Ascending aorta (tissue), 2 donors: ENCODE data around the gene SP6. TPM values are rescaled to one million over a fixed set of nuclear protein-coding genes. Genes with fewer than 3 reads are reported as not detected.

Source experiments
- DNase-seq, 2 donors: peaks; one replicate each; pipeline ENCODE4 v3.0.0-alpha.2; 2019; ENCODE audit warnings: low spot score in 2 of 2
- H3K27ac ChIP-seq, 2 donors: fragments of 200-600 bp; sonication (generic); one replicate each; pipeline ENCODE4 v1.5.1; 2016 to 2017; ENCODE audit warnings: mild to moderate bottlenecking in 1 of 2
- H3K27me3 ChIP-seq: fragments of 200-600 bp; sonication (generic); one replicate; pipeline ENCODE4 v1.5.1; 2017
- H3K36me3 ChIP-seq, 2 donors: fragments of 200-600 bp; sonication (generic); one replicate each; pipeline ENCODE4 v1.5.1; 2016
- H3K4me1 ChIP-seq, 2 donors: fragments of 200-600 bp; sonication (generic); one replicate each; pipeline ENCODE4 v1.5.1; 2016 to 2017; ENCODE audit warnings: mild to moderate bottlenecking in 1 of 2
- H3K4me3 ChIP-seq, 2 donors: fragments of 200-600 bp; sonication (generic); one replicate each; pipeline ENCODE4 v1.5.1; 2016 to 2017; ENCODE audit warnings: mild to moderate bottlenecking in 1 of 2
- H3K9me3 ChIP-seq, 2 donors: fragments of 200-600 bp; sonication (generic); one replicate each; pipeline ENCODE4 v1.5.1; 2016
- intact Hi-C: fragments of 100-400 bp; cut with DNase I; formaldehyde crosslinking; loops from one replicate; pipeline ENCODE4 v1.15.1; 2023
- total RNA-seq: library from RNA; depleted of rRNA; stranded (reverse); fragments of >200 nt; gene quantifications from one replicate; pipeline ENCODE4 v1.1.0, GENCODE V29; 2016
- TF ChIP-seq, protein P1 (sequence below), 3 experiments: fragments of 200-600 bp in 2 of 3; fragments of 450-650 bp in 1 of 3; sonication (generic) in 2 of 3; IDR thresholded peaks; one replicate each; pipeline ENCODE4 v1.5.1; 2016 to 2019; ENCODE audit warnings: antibody characterized with exemption in 3 of 3, mild to moderate bottlenecking in 1 of 3, moderate library complexity in 1 of 3

Gene SP6
- total RNA-seq, 1 donor from 2014 or later = 0.11 TPM

DNA sequence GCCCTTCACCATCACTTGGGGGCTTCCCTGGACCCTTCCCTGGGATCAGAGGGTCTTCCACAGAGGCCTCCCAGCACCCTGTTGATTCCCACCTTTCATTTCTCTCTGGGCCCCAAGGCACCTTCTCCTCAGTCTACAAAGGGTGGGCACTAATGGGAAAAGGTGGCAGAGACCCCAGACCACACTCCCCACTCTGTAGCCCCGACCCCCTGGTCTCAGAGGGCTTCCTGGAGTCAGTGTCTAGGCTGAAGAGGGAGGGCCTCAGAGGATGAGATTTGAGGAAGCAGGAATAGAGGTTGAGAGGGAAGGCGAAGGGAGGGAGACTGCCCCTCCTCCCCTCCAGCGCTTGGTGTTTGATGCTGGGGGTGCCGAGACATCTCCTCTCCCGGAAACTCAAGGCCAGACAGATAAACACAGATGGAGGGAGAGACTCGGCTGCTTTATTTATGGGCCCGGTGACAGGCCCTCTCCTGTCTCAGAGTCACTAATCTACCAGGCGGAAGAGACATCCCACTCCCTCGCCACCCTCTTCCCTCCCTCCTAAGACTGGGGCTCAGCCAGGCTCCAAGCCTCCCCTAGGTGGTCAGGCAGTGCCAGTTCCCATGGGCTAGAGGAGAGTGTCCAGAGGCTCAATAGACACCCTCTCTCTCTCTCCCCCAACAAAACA is 26.5 kb upstream of the SP6 start:
- intact Hi-C loops = no loop called here
- Histone ChIP-seq H3K4me3 (no peak overlapping the region), H3K27me3 (peaks cover 3% of the 10 kb centered on the region), H3K4me1 (peaks cover 0 to 3% of the 10 kb centered on the region in 2 donors), H3K9me3 (no peaks in the 10 kb centered on the region), H3K36me3 (no peaks in the 10 kb centered on the region), H3K27ac (no peak overlapping the region)
- TF ChIP-seq, protein P1, sequence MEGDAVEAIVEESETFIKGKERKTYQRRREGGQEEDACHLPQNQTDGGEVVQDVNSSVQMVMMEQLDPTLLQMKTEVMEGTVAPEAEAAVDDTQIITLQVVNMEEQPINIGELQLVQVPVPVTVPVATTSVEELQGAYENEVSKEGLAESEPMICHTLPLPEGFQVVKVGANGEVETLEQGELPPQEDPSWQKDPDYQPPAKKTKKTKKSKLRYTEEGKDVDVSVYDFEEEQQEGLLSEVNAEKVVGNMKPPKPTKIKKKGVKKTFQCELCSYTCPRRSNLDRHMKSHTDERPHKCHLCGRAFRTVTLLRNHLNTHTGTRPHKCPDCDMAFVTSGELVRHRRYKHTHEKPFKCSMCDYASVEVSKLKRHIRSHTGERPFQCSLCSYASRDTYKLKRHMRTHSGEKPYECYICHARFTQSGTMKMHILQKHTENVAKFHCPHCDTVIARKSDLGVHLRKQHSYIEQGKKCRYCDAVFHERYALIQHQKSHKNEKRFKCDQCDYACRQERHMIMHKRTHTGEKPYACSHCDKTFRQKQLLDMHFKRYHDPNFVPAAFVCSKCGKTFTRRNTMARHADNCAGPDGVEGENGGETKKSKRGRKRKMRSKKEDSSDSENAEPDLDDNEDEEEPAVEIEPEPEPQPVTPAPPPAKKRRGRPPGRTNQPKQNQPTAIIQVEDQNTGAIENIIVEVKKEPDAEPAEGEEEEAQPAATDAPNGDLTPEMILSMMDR (IDR thresholded peaks at IDR 0.05) = no peak
- no peak for DNase-seq

DNA sequence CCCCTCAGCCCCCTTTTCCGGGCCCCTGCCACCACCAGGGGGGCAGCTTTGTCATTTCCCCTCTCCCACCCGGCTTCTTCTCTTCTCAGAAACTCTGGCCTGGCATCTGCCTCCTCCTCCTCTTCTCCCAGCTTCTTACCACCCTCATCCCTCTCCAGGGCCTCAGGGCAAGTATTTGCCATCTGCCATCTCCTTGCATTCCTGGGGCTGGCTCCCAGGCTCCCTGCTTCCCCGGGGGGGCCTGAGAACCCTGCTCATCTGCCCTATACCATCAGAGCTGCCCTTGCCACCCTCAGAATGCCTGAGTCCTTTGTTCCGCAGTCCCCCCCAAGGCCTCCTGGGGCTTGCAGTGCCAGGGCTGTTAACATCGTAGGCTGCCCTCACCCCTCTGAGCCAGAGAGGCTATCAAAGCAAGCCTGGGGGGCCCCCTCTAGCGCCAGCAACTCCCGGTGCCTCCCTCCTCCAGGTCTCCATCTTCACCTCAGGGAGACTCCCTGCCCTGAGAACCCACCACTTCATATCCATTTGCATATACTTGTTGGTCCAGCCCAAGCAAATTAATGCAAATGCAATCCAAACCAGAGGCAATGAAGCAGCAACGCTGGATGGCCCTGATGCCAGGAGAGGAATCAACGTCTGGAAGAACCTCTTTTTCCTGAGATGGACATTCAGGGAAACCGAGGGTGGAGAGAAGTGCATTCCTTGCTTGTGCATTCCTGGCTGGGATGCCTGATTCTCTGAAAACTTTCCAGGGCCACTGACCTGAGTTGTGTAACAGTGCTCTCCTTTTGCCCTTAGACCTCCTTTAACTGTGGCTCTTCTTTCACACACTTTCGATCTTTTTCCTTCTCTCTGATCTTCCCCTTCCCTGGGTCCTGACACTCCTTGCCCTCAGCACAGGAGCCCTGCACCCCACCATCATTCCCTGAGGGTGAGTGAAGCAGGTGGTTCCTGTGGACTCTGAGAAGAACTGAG is 24.3 kb upstream of the SP6 start:
- peaks cover 8% of the 10 kb centered on the region for H3K27me3 ChIP-seq
- H3K27ac ChIP-seq = no peak overlapping the region

DNA sequence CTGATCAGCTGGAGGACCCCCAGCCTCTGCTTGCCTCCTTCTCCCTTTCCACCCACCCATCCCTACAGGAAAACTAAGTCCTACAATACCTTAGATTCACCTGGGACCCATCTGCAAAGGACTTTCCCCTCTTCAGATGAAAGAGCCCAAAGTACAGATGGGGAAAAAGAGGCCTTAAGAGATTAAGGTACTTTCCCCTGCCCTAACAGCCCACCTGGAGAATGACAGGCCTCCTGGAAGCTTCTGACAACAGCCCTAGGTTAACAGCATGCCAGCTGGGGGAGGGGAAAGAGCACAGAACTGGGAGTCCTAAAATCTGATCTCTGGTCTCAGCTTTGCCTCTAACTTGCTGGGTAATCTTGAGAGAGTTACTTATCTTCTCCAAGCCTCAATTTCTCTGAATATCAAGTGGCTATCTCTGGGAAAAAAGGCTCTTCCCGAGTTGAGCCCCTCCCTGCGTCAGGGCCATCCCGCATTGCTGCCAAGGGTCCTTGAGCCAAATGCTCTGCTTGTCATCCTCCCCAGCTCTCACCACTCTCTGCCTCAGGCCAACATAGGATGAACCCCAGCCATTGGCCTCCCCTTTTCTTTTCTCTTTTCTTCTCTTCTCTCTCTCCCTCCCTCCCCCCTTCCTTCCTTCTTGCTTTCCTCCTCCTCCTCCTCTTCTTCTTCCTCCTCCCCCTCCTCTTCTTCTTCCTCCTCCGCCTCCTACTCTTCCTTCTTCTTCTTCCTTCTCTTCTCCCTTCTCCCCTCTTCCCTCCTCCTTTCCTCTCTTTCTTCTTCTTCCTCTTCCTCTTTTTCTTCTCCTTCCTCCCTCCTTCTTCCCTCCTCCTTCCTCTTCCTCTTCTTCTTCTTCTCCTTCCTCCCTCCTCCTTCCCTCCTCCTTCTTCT is 22.5 kb upstream of the SP6 start:
- H3K27ac ChIP-seq = no peak overlapping the region

More for the DNA sequence above, 24.3 kb upstream of the SP6 start:
- TF ChIP-seq, protein P1 (IDR thresholded peaks at IDR 0.05) = no peak
- no peaks in the 10 kb centered on the region for H3K9me3 ChIP-seq
- H3K4me1 ChIP-seq = peaks cover 0 to 6% of the 10 kb centered on the region in 2 donors
- intact Hi-C loops = no loop called here
- no peak overlapping the region for H3K4me3 ChIP-seq
- H3K36me3 ChIP-seq = no peaks in the 10 kb centered on the region
- no peak for DNase-seq

DNA sequence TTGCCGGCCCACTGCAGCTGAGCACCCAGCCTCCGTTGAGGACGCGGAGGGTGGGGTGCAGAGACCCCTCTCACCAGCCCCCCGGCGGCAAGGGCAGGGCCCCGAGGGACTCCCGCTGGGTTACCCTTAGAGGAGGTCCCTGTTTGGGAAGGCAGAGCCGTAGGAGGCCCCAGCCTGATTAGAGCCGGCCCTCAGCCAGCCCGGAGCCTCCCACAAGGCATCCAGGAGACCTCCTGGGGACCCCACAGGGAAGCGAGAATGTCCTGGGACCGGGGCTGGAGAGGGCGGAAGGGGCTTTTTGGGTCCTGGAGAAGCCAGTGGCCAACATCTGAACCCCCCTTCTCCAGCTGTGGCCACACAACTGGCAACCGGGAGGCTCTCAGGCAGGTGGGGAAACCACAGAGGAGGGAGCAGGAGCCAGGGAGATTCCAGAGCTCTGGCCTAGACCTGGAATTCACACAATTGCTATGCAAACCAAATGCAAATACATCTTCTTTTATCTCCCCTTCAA is 21.7 kb upstream of the SP6 start:
- Histone ChIP-seq H3K9me3 (no peaks in the 10 kb centered on the region), H3K36me3 (no peaks in the 10 kb centered on the region), H3K27me3 (peaks cover 8% of the 10 kb centered on the region), H3K4me1 (peaks cover 0 to 6% of the 10 kb centered on the region in 2 donors), H3K27ac (no peak overlapping the region), H3K4me3 (no peak overlapping the region)
- DNase-seq = no peak
- TF ChIP-seq, protein P1 (IDR thresholded peaks at IDR 0.05) = no peak
- intact Hi-C loops = no loop called here

More for the DNA sequence above, 22.5 kb upstream of the SP6 start:
- DNase-seq = no peak
- TF ChIP-seq, protein P1 (IDR thresholded peaks at IDR 0.05) = no peak
- Histone ChIP-seq H3K36me3 (no peaks in the 10 kb centered on the region), H3K27me3 (peaks cover 8% of the 10 kb centered on the region), H3K9me3 (no peaks in the 10 kb centered on the region), H3K4me1 (peaks cover 0 to 6% of the 10 kb centered on the region in 2 donors), H3K4me3 (no peak overlapping the region)
- intact Hi-C loops = no loop called here
